ENCODE data around the gene APEX1.

Gene APEX1

GRCh38 chr14:20468764-20469241, 13.8 kb downstream of the APEX1 start:
- H3K4me3 ChIP-seq (replicated peaks; ENCODE audit: low read depth, low read length) = peak overlapping the region; percentile 85; the same call in 1 of the 2 replicates
- no peak for DNase-seq (ENCODE audit: extremely low read depth, insufficient read length)
- no peak for TF ChIP-seq CTCF (IDR thresholded peaks at IDR 0.05; ENCODE audit: insufficient read depth, low read length, poor library complexity, severe bottlenecking)
- peaks cover 10% of the 10 kb centered on the region for H3K36me3 ChIP-seq (ENCODE audit: control insufficient read depth, insufficient read depth, low read length)
- no peaks in the 10 kb centered on the region for H3K27me3 ChIP-seq (replicated peaks; ENCODE audit: control insufficient read depth, insufficient read depth, low read length)

- TF ChIP-seq CTCF (IDR thresholded peaks at IDR 0.05; ENCODE audit: insufficient read depth, low read length, poor library complexity, severe bottlenecking) = peak; percentile 8
- peak within 1 kb of the TSS; percentile 85 for H3K4me3 ChIP-seq (replicated peaks; ENCODE audit: low read depth, low read length)
- peak; percentile 89 for DNase-seq (ENCODE audit: extremely low read depth, insufficient read length)
These were observed 14.3 kb downstream of the APEX1 start, which contains the start of gene PNP for GRCh38 chr14:20469242-20469889. Gene PNP (plus strand): TSS chr14:20469406. CDS start chr14:20469525, 119 bp downstream.

GRCh38 chr14:20469890-20470602, 15.0 kb downstream of the APEX1 start:
- Histone ChIP-seq H3K4me3 (replicated peaks; ENCODE audit: low read depth, low read length) (peak overlapping the region; percentile 85), H3K36me3 (ENCODE audit: control insufficient read depth, insufficient read depth, low read length) (peaks cover 18% of the 10 kb centered on the region), H3K27me3 (replicated peaks; ENCODE audit: control insufficient read depth, insufficient read depth, low read length) (no peaks in the 10 kb centered on the region)
- no peak for TF ChIP-seq CTCF (IDR thresholded peaks at IDR 0.05; ENCODE audit: insufficient read depth, low read length, poor library complexity, severe bottlenecking)
- peak; percentile 55 for DNase-seq (ENCODE audit: extremely low read depth, insufficient read length)

More at GRCh38 chr14:20469242-20469889, 14.3 kb downstream of the APEX1 start, which contains the start of gene PNP:
- Histone ChIP-seq H3K36me3 (ENCODE audit: control insufficient read depth, insufficient read depth, low read length) (peaks cover 12% of the 10 kb centered on the region), H3K27me3 (replicated peaks; ENCODE audit: control insufficient read depth, insufficient read depth, low read length) (no peaks in the 10 kb centered on the region)

GRCh38 chr14:20470603-20470901, 15.5 kb downstream of the APEX1 start:
- H3K4me3 ChIP-seq (replicated peaks; ENCODE audit: low read depth, low read length) = peak overlapping the region; percentile 85
- no peak for TF ChIP-seq CTCF (IDR thresholded peaks at IDR 0.05; ENCODE audit: insufficient read depth, low read length, poor library complexity, severe bottlenecking)
- H3K36me3 ChIP-seq (ENCODE audit: control insufficient read depth, insufficient read depth, low read length) = peaks cover 21% of the 10 kb centered on the region
- no peaks in the 10 kb centered on the region for H3K27me3 ChIP-seq (replicated peaks; ENCODE audit: control insufficient read depth, insufficient read depth, low read length)
- DNase-seq (ENCODE audit: extremely low read depth, insufficient read length) = no peak

- H3K36me3 ChIP-seq (ENCODE audit: control insufficient read depth, insufficient read depth, low read length) = peaks cover 33% of the 10 kb centered on the region
- no peak for TF ChIP-seq CTCF (IDR thresholded peaks at IDR 0.05; ENCODE audit: insufficient read depth, low read length, poor library complexity, severe bottlenecking)
- DNase-seq (ENCODE audit: extremely low read depth, insufficient read length) = no peak
- no peaks in the 10 kb centered on the region for H3K27me3 ChIP-seq (replicated peaks; ENCODE audit: control insufficient read depth, insufficient read depth, low read length)
- H3K4me3 ChIP-seq (replicated peaks; ENCODE audit: low read depth, low read length) = no peak overlapping the region
These were observed 17.6 kb downstream of the APEX1 start for GRCh38 chr14:20472536-20473169.
